Measurements from ENCODE around the gene NKX3-2. TPM values are rescaled to one million over a fixed set of nuclear protein-coding genes. Genes with fewer than 3 reads are reported as not detected.

Gene NKX3-2
- total and polyA plus RNA-seq, 2 of the 4 experiments (the other 2 are of a cell fraction), result 0.05 TPM; not detected in 1

DNA sequence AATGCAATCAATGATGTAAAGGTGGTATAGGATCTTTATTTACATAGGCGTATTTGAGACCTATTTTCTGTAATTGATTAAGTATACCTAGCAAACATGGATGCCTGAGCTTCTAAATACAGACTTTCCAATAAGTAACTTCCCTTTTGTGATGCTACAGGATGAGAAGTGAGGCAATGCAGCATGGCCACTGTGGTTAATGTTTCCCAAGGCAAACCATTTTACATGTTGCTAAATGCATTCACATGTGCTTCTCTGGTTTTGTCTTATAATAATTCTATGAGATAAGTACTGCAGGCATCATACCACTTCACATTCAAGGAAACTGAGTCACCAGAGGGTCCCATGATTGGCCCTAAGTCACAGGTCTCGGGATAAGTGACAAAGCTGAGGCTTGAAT, 35.7 kb upstream of the NKX3-2 start:
- Histone ChIP-seq H3K79me1 (ENCODE audit: low read depth in 1 of 2, low read length in 2 of 2) (no peaks in the 10 kb centered on the region; a peak in 1 of 4 replicates), H3K23ac (ENCODE audit: low read depth, low read length) (no peak overlapping the region), H3K27ac (ENCODE audit: insufficient read depth, low read length) (no peak overlapping the region), H3K9me1 (ENCODE audit: insufficient read depth, low read length) (no peaks in the 10 kb centered on the region; the same call in 1 of the 2 replicates), H3K4me2 (ENCODE audit: low read depth, low read length) (no peak overlapping the region), H3K9ac (ENCODE audit: low read depth, low read length) (no peak overlapping the region), H2BK120ac (ENCODE audit: low read depth, low read length) (no peak overlapping the region), H3K36me3 (ENCODE audit: control insufficient read depth, insufficient read depth, low read length) (peaks cover 34% of the 10 kb centered on the region), H3K27me3 (ENCODE audit: control insufficient read depth, insufficient read depth, low read length) (no peaks in the 10 kb centered on the region), H2BK15ac (ENCODE audit: low read depth, low read length) (no peak overlapping the region), H3K9me3 (ENCODE audit: control insufficient read depth, insufficient read depth, low read length) (no peaks in the 10 kb centered on the region), H2BK20ac (ENCODE audit: low read depth, low read length) (no peak overlapping the region), H3K4ac (ENCODE audit: low read depth, low read length) (no peak overlapping the region), H2AFZ (replicated peaks; ENCODE audit: low read length, poor library complexity) (no peak overlapping the region), H4K5ac (ENCODE audit: low read depth, low read length) (no peak overlapping the region), H4K91ac (ENCODE audit: insufficient read depth, low read depth, low read length) (no peak overlapping the region), H3K4me1 (ENCODE audit: control insufficient read depth, insufficient read depth, low read length) (no peaks in the 10 kb centered on the region), H3K14ac (replicated peaks; ENCODE audit: low read depth, low read length) (no peak overlapping the region), H3K4me3 (ENCODE audit: insufficient read depth, low read depth, low read length) (no peak overlapping the region), H4K8ac (ENCODE audit: low read depth in 2 of 2, low read length in 2 of 2) (no peak overlapping the region), H4K20me1 (ENCODE audit: insufficient read depth, low read length) (no peaks in the 10 kb centered on the region), H2AK5ac (ENCODE audit: low read depth, low read length) (no peak overlapping the region), H3K56ac (ENCODE audit: extremely low read depth, insufficient read depth, low read length) (no peak overlapping the region), H3K18ac (ENCODE audit: low read depth, low read length) (no peak overlapping the region), H2BK5ac (ENCODE audit: low read depth, low read length, poor library complexity, severe bottlenecking) (no peak overlapping the region), H2AK9ac (replicated peaks; ENCODE audit: low read depth, low read length, poor library complexity) (no peak overlapping the region)
- WGBS, 2 experiments (ENCODE audit: extremely low coverage in 2 of 2, insufficient read length in 1 of 2), result no CpG with 5 or more reads among the region's 2 CpGs
- intact Hi-C loops (cut with micrococcal nuclease) (no loop called here), in situ Hi-C loops (cut with MboI; ENCODE audit: low sequenced_read_pairs) (no loop called here), dilution Hi-C loops (cut with HindIII; ENCODE audit: low sequenced_read_pairs, unreplicated experiment) (no loop called here)
- no TSS peak for BruUV-seq (replicated peaks)
- POLR2A ChIA-PET (ENCODE audit: unreplicated experiment), result no interaction called here
- DNase-seq (no peak), ATAC-seq (ENCODE audit: low read depth) (no peak)
- no peak for TF ChIP-seq POLR2A (IDR thresholded peaks at IDR 0.05; ENCODE audit: low read depth, low read length)
- TF ChIP-seq, protein P1, sequence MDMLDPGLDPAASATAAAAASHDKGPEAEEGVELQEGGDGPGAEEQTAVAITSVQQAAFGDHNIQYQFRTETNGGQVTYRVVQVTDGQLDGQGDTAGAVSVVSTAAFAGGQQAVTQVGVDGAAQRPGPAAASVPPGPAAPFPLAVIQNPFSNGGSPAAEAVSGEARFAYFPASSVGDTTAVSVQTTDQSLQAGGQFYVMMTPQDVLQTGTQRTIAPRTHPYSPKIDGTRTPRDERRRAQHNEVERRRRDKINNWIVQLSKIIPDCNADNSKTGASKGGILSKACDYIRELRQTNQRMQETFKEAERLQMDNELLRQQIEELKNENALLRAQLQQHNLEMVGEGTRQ (IDR thresholded peaks at IDR 0.05; ENCODE audit: low read depth, low read length), result no peak
- TF ChIP-seq RAD21 (IDR thresholded peaks at IDR 0.05; ENCODE audit: low read length), result no peak
- no peak for TF ChIP-seq RFX5 (IDR thresholded peaks at IDR 0.05; ENCODE audit: low read depth, low read length)
- CTCF ChIA-PET, result no interaction called here
